Peyer's patch (tissue), 4 donors: Measurements from ENCODE around the gene ATP2B2.

Source experiments
- POLR2A ChIP-seq, 2 donors: fragments of 450-650 bp; IDR thresholded peaks; one replicate each; pipeline ENCODE4 v1.5.1; 2017; ENCODE audit warnings: antibody characterized with exemption in 2 of 2, mild to moderate bottlenecking in 2 of 2, moderate library complexity in 2 of 2
- TF ChIP-seq, protein P1 (sequence below), 6 experiments: fragments of 450-650 bp in 4 of 6; fragments of 200-600 bp in 2 of 6; sonication (generic) in 1 of 6; IDR thresholded peaks; one replicate each; pipeline ENCODE4 v1.5.1; 2017 to 2019; ENCODE audit warnings: antibody characterized with exemption in 6 of 6, mild to moderate bottlenecking in 3 of 6, moderate library complexity in 1 of 6

DNA sequence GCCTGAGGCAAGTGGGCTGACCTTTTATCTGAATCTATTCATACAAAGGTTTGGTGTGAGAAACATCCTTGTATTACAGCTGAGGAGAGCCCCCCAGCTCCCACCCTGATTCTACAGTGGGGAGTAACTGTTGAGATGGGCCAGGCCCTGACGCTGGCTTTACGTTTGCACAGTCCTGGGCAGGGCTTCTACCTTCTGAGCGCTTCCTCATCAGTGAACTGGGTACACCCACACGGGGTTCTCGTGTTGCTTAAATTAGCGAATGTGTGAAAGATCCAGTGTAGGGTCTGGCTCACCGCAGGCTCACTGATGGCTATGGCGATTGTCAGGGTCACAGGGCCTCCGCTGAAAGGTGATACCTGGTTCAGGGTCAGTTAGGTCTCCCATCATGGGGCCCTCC, 205.3 kb downstream of the ATP2B2 start:
- no peak for TF ChIP-seq POLR2A (IDR thresholded peaks at IDR 0.05)
- TF ChIP-seq, protein P1, sequence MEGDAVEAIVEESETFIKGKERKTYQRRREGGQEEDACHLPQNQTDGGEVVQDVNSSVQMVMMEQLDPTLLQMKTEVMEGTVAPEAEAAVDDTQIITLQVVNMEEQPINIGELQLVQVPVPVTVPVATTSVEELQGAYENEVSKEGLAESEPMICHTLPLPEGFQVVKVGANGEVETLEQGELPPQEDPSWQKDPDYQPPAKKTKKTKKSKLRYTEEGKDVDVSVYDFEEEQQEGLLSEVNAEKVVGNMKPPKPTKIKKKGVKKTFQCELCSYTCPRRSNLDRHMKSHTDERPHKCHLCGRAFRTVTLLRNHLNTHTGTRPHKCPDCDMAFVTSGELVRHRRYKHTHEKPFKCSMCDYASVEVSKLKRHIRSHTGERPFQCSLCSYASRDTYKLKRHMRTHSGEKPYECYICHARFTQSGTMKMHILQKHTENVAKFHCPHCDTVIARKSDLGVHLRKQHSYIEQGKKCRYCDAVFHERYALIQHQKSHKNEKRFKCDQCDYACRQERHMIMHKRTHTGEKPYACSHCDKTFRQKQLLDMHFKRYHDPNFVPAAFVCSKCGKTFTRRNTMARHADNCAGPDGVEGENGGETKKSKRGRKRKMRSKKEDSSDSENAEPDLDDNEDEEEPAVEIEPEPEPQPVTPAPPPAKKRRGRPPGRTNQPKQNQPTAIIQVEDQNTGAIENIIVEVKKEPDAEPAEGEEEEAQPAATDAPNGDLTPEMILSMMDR (IDR thresholded peaks at IDR 0.05): no peak
